NCI-H446 (cell line): Measurements from ENCODE around the gene RAB20.
"Not testable (repeated sequence)": the region's sequence is repeated elsewhere in the genome, so short reads cannot be mapped to it uniquely, and the experiment has no call there.

Experiments used
- DNase-seq, 2 experiments: peaks; one replicate each; lab custom pipeline; 2025; lab: John Stamatoyannopoulos, UW

The RAB20 gene

GRCh38 chr13:110491869-110492678 lies 69.4 kb downstream of the RAB20 start:
- DNase-seq, result no peak

- DNase-seq, result no peak
These were observed 71.3 kb downstream of the RAB20 start for GRCh38 chr13:110490009-110490770.

GRCh38 chr13:110486880-110487279 lies 74.6 kb downstream of the RAB20 start:
- not testable (repeated sequence) for DNase-seq

GRCh38 chr13:110486061-110486715 lies 75.3 kb downstream of the RAB20 start:
- DNase-seq, result no peak

GRCh38 chr13:110485604-110486003 lies 75.9 kb downstream of the RAB20 start:
- no peak for DNase-seq

- no peak for DNase-seq
These were observed 77.1 kb downstream of the RAB20 start for GRCh38 chr13:110484290-110485048.

- no peak for DNase-seq
These were observed 78.0 kb downstream of the RAB20 start for GRCh38 chr13:110483386-110483968.

- DNase-seq, result no peak
These were observed 81.4 kb downstream of the RAB20 start for GRCh38 chr13:110480161-110480560.

GRCh38 chr13:110479648-110480047 lies 81.9 kb downstream of the RAB20 start:
- DNase-seq, result no peak

- no peak for DNase-seq
These were observed 82.3 kb downstream of the RAB20 start for GRCh38 chr13:110479215-110479545.

- DNase-seq, result no peak
These were observed 82.9 kb downstream of the RAB20 start for GRCh38 chr13:110478405-110479214.

GRCh38 chr13:110477706-110478245 lies 83.7 kb downstream of the RAB20 start:
- no peak for DNase-seq

GRCh38 chr13:110476220-110476617 lies 85.3 kb downstream of the RAB20 start:
- no peak for DNase-seq

GRCh38 chr13:110475550-110476219 lies 85.8 kb downstream of the RAB20 start:
- DNase-seq, result no peak

GRCh38 chr13:110475117-110475516 lies 86.4 kb downstream of the RAB20 start:
- no peak for DNase-seq

GRCh38 chr13:110474713-110475112 lies 86.8 kb downstream of the RAB20 start:
- no peak for DNase-seq
